GM19468 (cell line): ENCODE results near the gene DPP6.
"Not testable (repeated sequence)": the region's sequence is repeated elsewhere in the genome, so short reads cannot be mapped to it uniquely, and the experiment has no call there.

Source experiments
- ATAC-seq: cut with Tn5 transposase; IDR thresholded peaks from one replicate; pipeline ENCODE4 v1.9.1; 2021; ENCODE audit warnings: mild to moderate bottlenecking, moderate library complexity, moderate number of reproducible peaks; ENCODE audit not compliant: unreplicated experiment; ENCODE audit errors: extremely low read depth

The DPP6 gene

GRCh38 chr7:154051643-154052529 lies at the start of gene DPP6:
Gene DPP6 (plus strand): TSS chr7:154052398.
- not testable (repeated sequence) for ATAC-seq

GRCh38 chr7:154009423-154009911 lies 42.7 kb upstream of the DPP6 start:
- ATAC-seq = not testable (repeated sequence)

- not testable (repeated sequence) for ATAC-seq
These were observed 41.3 kb upstream of the DPP6 start for GRCh38 chr7:154010726-154011568.

- ATAC-seq = not testable (repeated sequence)
These were observed 39.4 kb upstream of the DPP6 start for GRCh38 chr7:154012800-154013199.

GRCh38 chr7:154015636-154016035 lies 36.6 kb upstream of the DPP6 start:
- not testable (repeated sequence) for ATAC-seq

- ATAC-seq = not testable (repeated sequence)
These were observed 33.8 kb upstream of the DPP6 start for GRCh38 chr7:154018354-154018753.

GRCh38 chr7:154027805-154028204 lies 24.4 kb upstream of the DPP6 start:
- ATAC-seq = not testable (repeated sequence)

- not testable (repeated sequence) for ATAC-seq
These were observed 21.6 kb upstream of the DPP6 start for GRCh38 chr7:154030476-154031080.

- ATAC-seq = not testable (repeated sequence)
These were observed 12.6 kb upstream of the DPP6 start for GRCh38 chr7:154039466-154040165.

- not testable (repeated sequence) for ATAC-seq
These were observed 1.8 kb upstream of the DPP6 start for GRCh38 chr7:154050394-154050793.

GRCh38 chr7:154051006-154051642 lies 1.1 kb upstream of the DPP6 start:
- not testable (repeated sequence) for ATAC-seq

- not testable (repeated sequence) for ATAC-seq
These were observed 493 bp downstream of the DPP6 start for GRCh38 chr7:154052530-154053252.

GRCh38 chr7:154053466-154054312 lies 1.5 kb downstream of the DPP6 start:
- not testable (repeated sequence) for ATAC-seq

GRCh38 chr7:154054664-154055063 lies 2.5 kb downstream of the DPP6 start:
- ATAC-seq = not testable (repeated sequence)

- ATAC-seq = not testable (repeated sequence)
These were observed 3.4 kb downstream of the DPP6 start for GRCh38 chr7:154055491-154056106.

- not testable (repeated sequence) for ATAC-seq
These were observed 6.6 kb downstream of the DPP6 start for GRCh38 chr7:154058783-154059182.

- ATAC-seq = not testable (repeated sequence)
These were observed 8.4 kb downstream of the DPP6 start for GRCh38 chr7:154060551-154060950.
